Body of pancreas (tissue), 4 donors: ENCODE results near the gene ASIC5. TPM values are rescaled to one million over a fixed set of nuclear protein-coding genes. Genes with fewer than 3 reads are reported as not detected.

ENCODE experiments used
- ATAC-seq: fragments of 150-250 bp; one replicate; pipeline ENCODE4 v1.9.1; 2016
- DNase-seq, 4 donors: peaks; one replicate each; pipeline ENCODE4 v3.0.0-alpha.2; 2019
- H3K27ac ChIP-seq, 4 donors: fragments of 200-600 bp; sonication (generic); 1 replicate in 3 of 4; 2 replicates in 1 of 4; pipeline versions ENCODE4 v1.5.1 to v1.6.1; 2016 to 2019; ENCODE audit warnings: mild to moderate bottlenecking in 1 of 4, mixed read lengths in 1 of 4, moderate library complexity in 1 of 4
- H3K27me3 ChIP-seq, 2 donors: fragments of 200-600 bp; sonication (generic); one replicate each; pipeline ENCODE4 v1.6.0; 2016; ENCODE audit warnings: mild to moderate bottlenecking in 1 of 2
- H3K36me3 ChIP-seq, 2 donors: fragments of 200-600 bp; sonication (generic); replicated peaks in 1 of 2; 2 replicates each; pipeline ENCODE4 v1.5.1; 2016; ENCODE audit warnings: low read depth in 2 of 2; ENCODE audit not compliant: insufficient read depth in 1 of 2
- H3K4me1 ChIP-seq: fragments of 200-600 bp; sonication (generic); one replicate; pipeline ENCODE4 v1.6.0; 2016
- H3K4me3 ChIP-seq, 2 donors: fragments of 200-600 bp; sonication (generic); 1 replicate in 1 of 2; 2 replicates in 1 of 2; pipeline ENCODE4 v1.5.1; 2016 to 2019
- H3K9me3 ChIP-seq, 3 donors: fragments of 200-600 bp; sonication (generic); 1 replicate in 2 of 3; 2 replicates in 1 of 3; pipeline ENCODE4 v1.5.1; 2016
- CTCF ChIP-seq, 7 experiments: fragments of 450-650 bp in 4 of 7; fragments of 200-600 bp in 3 of 7; sonication (generic) in 3 of 7; IDR thresholded peaks; one replicate each; pipeline ENCODE4 v1.5.1; 2016 to 2019; ENCODE audit warnings: antibody characterized with exemption in 7 of 7
- POLR2A ChIP-seq, 3 donors: fragments of 450-650 bp; IDR thresholded peaks; one replicate each; pipeline ENCODE4 v1.6.1; 2016; ENCODE audit warnings: antibody characterized with exemption in 3 of 3, mild to moderate bottlenecking in 2 of 3
- WGBS, 2 donors: methylation state at CpG; one replicate each; pipeline ENCODE4 v1.1.5; 2017; 5-methylcytosine and 5-hydroxymethylcytosine counted together
- intact Hi-C: fragments of 100-400 bp; cut with DNase I; formaldehyde crosslinking; loops from one replicate; pipeline ENCODE4 v1.15.1; 2023
- total RNA-seq, 2 donors: library from RNA; depleted of rRNA; stranded (reverse); fragments of >200 nt; gene quantifications; one replicate each; pipeline ENCODE4 v1.1.0, GENCODE V29; 2016

The ASIC5 gene
- total RNA-seq, 2 donors from 2014 or later, result not detected

GRCh38 chr4:155828628-155829027 is 37.4 kb downstream of the ASIC5 start:
- H3K27me3 ChIP-seq, result no peaks in the 10 kb centered on the region
- no peak overlapping the region for H3K27ac ChIP-seq
- ATAC-seq (no peak), DNase-seq (no peak)
- no peaks in the 10 kb centered on the region for H3K4me1 ChIP-seq
- WGBS, 2 donors, result 75 to 88% methylated on average over 3 of the region's 3 CpGs
- H3K9me3 ChIP-seq, result no peaks in the 10 kb centered on the region
- H3K36me3 ChIP-seq, result no peaks in the 10 kb centered on the region
- intact Hi-C loops, result no loop called here
- no peak overlapping the region for H3K4me3 ChIP-seq
- TF ChIP-seq CTCF (IDR thresholded peaks at IDR 0.05) (no peak), POLR2A (IDR thresholded peaks at IDR 0.05) (no peak)

- ATAC-seq (no peak), DNase-seq (no peak)
- Histone ChIP-seq H3K36me3 (no peaks in the 10 kb centered on the region), H3K4me3 (no peak overlapping the region), H3K9me3 (no peaks in the 10 kb centered on the region), H3K4me1 (no peaks in the 10 kb centered on the region), H3K27ac (no peak overlapping the region), H3K27me3 (no peaks in the 10 kb centered on the region)
- intact Hi-C loops, result no loop called here
- TF ChIP-seq CTCF (IDR thresholded peaks at IDR 0.05) (no peak), POLR2A (IDR thresholded peaks at IDR 0.05) (no peak)
- WGBS, 2 donors, result 18 to 24% methylated on average over 3 of the region's 3 CpGs
Observed at GRCh38 chr4:155822572-155822971, 43.5 kb downstream of the ASIC5 start.

GRCh38 chr4:155820887-155821518 is 45.1 kb downstream of the ASIC5 start:
- no peak for TF ChIP-seq CTCF (IDR thresholded peaks at IDR 0.05)
- intact Hi-C loops, result no loop called here
- Histone ChIP-seq H3K9me3 (no peaks in the 10 kb centered on the region), H3K4me3 (no peak overlapping the region), H3K27ac (no peak overlapping the region), H3K27me3 (no peaks in the 10 kb centered on the region), H3K4me1 (no peaks in the 10 kb centered on the region), H3K36me3 (no peaks in the 10 kb centered on the region)
- DNase-seq (no peak), ATAC-seq (no peak)
- 76 to 81% methylated on average over 4 of the region's 4 CpGs for WGBS, 2 donors

GRCh38 chr4:155819066-155819465 is 47.0 kb downstream of the ASIC5 start:
- Histone ChIP-seq H3K27ac (no peak overlapping the region), H3K4me1 (no peaks in the 10 kb centered on the region), H3K27me3 (no peaks in the 10 kb centered on the region), H3K9me3 (no peaks in the 10 kb centered on the region), H3K4me3 (no peak overlapping the region), H3K36me3 (no peaks in the 10 kb centered on the region)
- DNase-seq, result no peak
- TF ChIP-seq POLR2A (IDR thresholded peaks at IDR 0.05), result no peak
- TF ChIP-seq CTCF (IDR thresholded peaks at IDR 0.05), result no peak
- no peak for ATAC-seq
- intact Hi-C loops, result no loop called here
- WGBS, 2 donors, result 39 to 52% methylated on average over 1 of the region's 1 CpG

- Histone ChIP-seq H3K27me3 (no peaks in the 10 kb centered on the region), H3K4me1 (no peaks in the 10 kb centered on the region), H3K9me3 (no peaks in the 10 kb centered on the region), H3K36me3 (no peaks in the 10 kb centered on the region), H3K27ac (no peak overlapping the region), H3K4me3 (no peak overlapping the region)
- ATAC-seq (no peak), DNase-seq (no peak)
- 84 to 93% methylated on average over 2 of the region's 2 CpGs for WGBS, 2 donors
- intact Hi-C loops, result no loop called here
- TF ChIP-seq POLR2A (IDR thresholded peaks at IDR 0.05) (no peak), CTCF (IDR thresholded peaks at IDR 0.05) (no peak)
Observed at GRCh38 chr4:155818639-155819038, 47.4 kb downstream of the ASIC5 start.
